Esophagus muscularis mucosa (tissue), 4 donors: ENCODE measurements around the gene CCDC51.

ENCODE experiments used
- EP300 ChIP-seq: sonication (generic); formaldehyde crosslinking; IDR thresholded peaks from one replicate; pipeline ENCODE4 v1.6.1; 2017; ENCODE audit warnings: antibody characterized with exemption
- POLR2A ChIP-seq: fragments of 450-650 bp; IDR thresholded peaks from one replicate; pipeline ENCODE4 v1.6.1; 2017; ENCODE audit warnings: antibody characterized with exemption, moderate library complexity, mild to moderate bottlenecking, low read depth
- TF ChIP-seq, protein P1 (sequence below), 3 experiments: fragments of 200-600 bp in 2 of 3; fragments of 450-650 bp in 1 of 3; sonication (generic) in 2 of 3; IDR thresholded peaks; one replicate each; pipeline ENCODE4 v1.5.1; 2017 to 2019; ENCODE audit warnings: antibody characterized with exemption in 3 of 3, mild to moderate bottlenecking in 2 of 3, moderate library complexity in 1 of 3

- TF ChIP-seq, protein P1, sequence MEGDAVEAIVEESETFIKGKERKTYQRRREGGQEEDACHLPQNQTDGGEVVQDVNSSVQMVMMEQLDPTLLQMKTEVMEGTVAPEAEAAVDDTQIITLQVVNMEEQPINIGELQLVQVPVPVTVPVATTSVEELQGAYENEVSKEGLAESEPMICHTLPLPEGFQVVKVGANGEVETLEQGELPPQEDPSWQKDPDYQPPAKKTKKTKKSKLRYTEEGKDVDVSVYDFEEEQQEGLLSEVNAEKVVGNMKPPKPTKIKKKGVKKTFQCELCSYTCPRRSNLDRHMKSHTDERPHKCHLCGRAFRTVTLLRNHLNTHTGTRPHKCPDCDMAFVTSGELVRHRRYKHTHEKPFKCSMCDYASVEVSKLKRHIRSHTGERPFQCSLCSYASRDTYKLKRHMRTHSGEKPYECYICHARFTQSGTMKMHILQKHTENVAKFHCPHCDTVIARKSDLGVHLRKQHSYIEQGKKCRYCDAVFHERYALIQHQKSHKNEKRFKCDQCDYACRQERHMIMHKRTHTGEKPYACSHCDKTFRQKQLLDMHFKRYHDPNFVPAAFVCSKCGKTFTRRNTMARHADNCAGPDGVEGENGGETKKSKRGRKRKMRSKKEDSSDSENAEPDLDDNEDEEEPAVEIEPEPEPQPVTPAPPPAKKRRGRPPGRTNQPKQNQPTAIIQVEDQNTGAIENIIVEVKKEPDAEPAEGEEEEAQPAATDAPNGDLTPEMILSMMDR (IDR thresholded peaks at IDR 0.05): no peak
- TF ChIP-seq POLR2A (no peak), EP300 (no peak)
These were observed 26.3 kb downstream of the CCDC51 start for GRCh38 chr3:48413611-48414010.
